GM12878 (cell line): ENCODE results near the gene STARD10. TPM values are rescaled to one million over a fixed set of nuclear protein-coding genes. Genes with fewer than 3 reads are reported as not detected.

Experiments used
- ATAC-seq: fragments of 200-7000 bp; cut with Tn5 transposase; 3 replicates; pipeline ENCODE4 v1.9.1; 2020; ENCODE audit warnings: mild to moderate bottlenecking, moderate library complexity
- BruUV-seq: library from RNA; stranded (reverse); fragments of 400-500 nt; replicated peaks from 2 replicates; lab custom pipeline; 2021; lab: Mats Ljungman, UMichigan
- CTCF ChIA-PET: fragments of 300-600 bp; sonication (Branson Sonifier 250); formaldehyde crosslinking; extraction: SDS; loops from one replicate; lab custom pipeline; 2021; ENCODE audit warnings: inconsistent platforms; lab: Yijun Ruan, JAX
- POLR2A ChIA-PET: fragments of 350-600 bp; formaldehyde crosslinking; extraction: SDS; loops from one replicate; lab custom pipeline; 2021; ENCODE audit warnings: inconsistent platforms; lab: Charles Lee
- RAD21 ChIA-PET: fragments of 300-600 bp; sonication (Branson Sonifier 250); formaldehyde crosslinking; loops from one replicate; lab custom pipeline; 2023; ENCODE audit warnings: antibody characterized with exemption; ENCODE audit not compliant: unreplicated experiment; lab: Charles Lee
- SMC1A ChIA-PET: fragments of 300-600 bp; sonication (Branson Sonifier 250); formaldehyde crosslinking; loops from one replicate; lab custom pipeline; 2023; ENCODE audit not compliant: unreplicated experiment, uncharacterized antibody; lab: Charles Lee
- DNase-seq: peaks from one replicate; pipeline ENCODE4 v3.0.0-alpha.2; 2011; ENCODE audit warnings: low read depth, low spot score
- FAIRE-seq: peaks from 3 replicates; lab custom pipeline; 2011; peaks lifted over from hg19 to GRCh38; lab: Jason Lieb, UNC
- H2AFZ ChIP-seq: 2 replicates; pipeline ENCODE4 v1.6.0; 2011; ENCODE audit warnings: low read depth, low read length, control low read depth; ENCODE audit not compliant: control insufficient read depth
- H3K27ac ChIP-seq: 2 replicates; pipeline ENCODE4 v1.5.1; 2011; ENCODE audit warnings: control low read depth; ENCODE audit not compliant: control insufficient read depth, insufficient read depth
- H3K27me3 ChIP-seq, 2 experiments: replicated peaks in 1 of 2; 2 replicates each; pipeline versions ENCODE4 v1.6.0 to v1.6.1; 2011; ENCODE audit warnings: low read length in 1 of 2; ENCODE audit not compliant: control insufficient read depth in 2 of 2, insufficient read depth in 2 of 2
- H3K36me3 ChIP-seq, 2 experiments: 2 replicates each; pipeline ENCODE4 v1.5.1; 2011; ENCODE audit warnings: low read length in 1 of 2; ENCODE audit not compliant: control insufficient read depth in 2 of 2, insufficient read depth in 2 of 2
- H3K4me1 ChIP-seq: 2 replicates; pipeline ENCODE4 v1.6.1; 2011; ENCODE audit warnings: mild to moderate bottlenecking, low read length, moderate library complexity, mixed read lengths; ENCODE audit not compliant: control insufficient read depth, insufficient read depth
- H3K4me2 ChIP-seq: 2 replicates; pipeline ENCODE4 v1.6.0; 2011; ENCODE audit warnings: control low read depth; ENCODE audit not compliant: control insufficient read depth, insufficient read depth
- H3K4me3 ChIP-seq: fragments of 200-600 bp; sonication (generic); 2 replicates; pipeline ENCODE4 v1.5.1; 2016
- H3K79me2 ChIP-seq: 2 replicates; pipeline ENCODE4 v1.6.0; 2011; ENCODE audit warnings: low read length; ENCODE audit not compliant: control insufficient read depth, insufficient read depth
- H3K9ac ChIP-seq: 2 replicates; pipeline ENCODE4 v1.8.0; 2011; ENCODE audit warnings: low read length, control low read depth, mixed read lengths; ENCODE audit not compliant: control insufficient read depth, insufficient read depth
- H3K9me3 ChIP-seq: replicated peaks from 3 replicates; pipeline ENCODE4 v1.5.1; 2011; ENCODE audit warnings: mild to moderate bottlenecking, low read length; ENCODE audit not compliant: control insufficient read depth, insufficient read depth
- H4K20me1 ChIP-seq: 2 replicates; pipeline ENCODE4 v1.6.0; 2011; ENCODE audit not compliant: control insufficient read depth, insufficient read depth
- BRCA1 ChIP-seq: IDR thresholded peaks from 2 replicates; pipeline ENCODE4 v1.6.1; 2011; ENCODE audit warnings: low read depth, low read length, improper control_type of control experiment
- CBX3 ChIP-seq: fragments of 200-600 bp; sonication (generic); IDR thresholded peaks from 2 replicates; pipeline ENCODE4 v1.6.1; 2016; ENCODE audit warnings: low read depth, borderline replicate concordance
- E2F4 ChIP-seq: IDR thresholded peaks from 2 replicates; pipeline ENCODE4 v1.6.1; 2012; ENCODE audit warnings: low read depth, low read length, improper control_type of control experiment
- ESRRA ChIP-seq: IDR thresholded peaks from 2 replicates; pipeline ENCODE4 v1.6.1; 2012; ENCODE audit warnings: mild to moderate bottlenecking, low read length, improper control_type of control experiment
- FOS ChIP-seq: IDR thresholded peaks from 3 replicates; pipeline ENCODE4 v1.6.1; 2011; ENCODE audit warnings: borderline replicate concordance; ENCODE audit not compliant: insufficient read length; ENCODE audit errors: extremely low read depth
- IRF3 ChIP-seq: fragments of 450-650 bp; IDR thresholded peaks from 2 replicates; pipeline ENCODE4 v1.6.1; 2014; ENCODE audit warnings: mild to moderate bottlenecking
- IRF4 ChIP-seq: IDR thresholded peaks from 2 replicates; pipeline ENCODE4 v1.6.1; 2011; ENCODE audit warnings: low read depth, low read length
- MLLT1 ChIP-seq: fragments of 450-650 bp; IDR thresholded peaks from 2 replicates; pipeline ENCODE4 v1.6.1; 2016; ENCODE audit warnings: mild to moderate bottlenecking
- SMC3 ChIP-seq: IDR thresholded peaks from 2 replicates; pipeline ENCODE4 v1.6.1; 2011; ENCODE audit warnings: low read length, improper control_type of control experiment, borderline replicate concordance
- SRF ChIP-seq, 2 experiments: IDR thresholded peaks; 2 replicates each; pipeline ENCODE4 v1.6.1; 2011; ENCODE audit warnings: low read depth in 2 of 2, low read length in 2 of 2, mild to moderate bottlenecking in 1 of 2, moderate library complexity in 1 of 2
- SUZ12 ChIP-seq: fragments of 200-600 bp; sonication (generic); IDR thresholded peaks from one replicate; pipeline ENCODE4 v1.6.1; 2018; ENCODE audit warnings: antibody characterized with exemption, mild to moderate bottlenecking; ENCODE audit not compliant: unreplicated experiment
- YBX1 ChIP-seq: fragments of 450-650 bp; IDR thresholded peaks from 2 replicates; pipeline ENCODE4 v1.6.1; 2016; ENCODE audit warnings: antibody characterized with exemption
- WGBS: methylation state at CpG from one replicate; pipeline ENCODE4 v1.1.6; 2016; ENCODE audit warnings: low lambda C conversion rate; ENCODE audit not compliant: insufficient replicate concordance, insufficient coverage; ENCODE audit errors: missing lambda C conversion rate; 5-methylcytosine and 5-hydroxymethylcytosine counted together
- in situ Hi-C: fragments of 300-500 bp; cut with MboI; formaldehyde crosslinking; loops from 9 replicates; pipeline ENCODE4 v1.14.3; 2018; ENCODE audit warnings: mixed read lengths
- intact Hi-C: fragments of 100-400 bp; cut with micrococcal nuclease; formaldehyde crosslinking; loops from one replicate; pipeline ENCODE4 v1.14.2; 2022; ENCODE audit not compliant: unreplicated experiment
- polyA plus RNA-seq, 11 experiments: library from polyadenylated mRNA; depleted of rRNA in 4 of 11; unstranded in 6 of 11; stranded (reverse) in 5 of 11; fragments of >200 nt; fragmentation: Nextera tagmentation in 4 of 11; fragmentation: Illumina TruSeq in 1 of 11; extraction: Ambion mirVana in 4 of 11; extraction: Trizol in 1 of 11; gene quantifications; 1 replicate in 1 of 11; 2 replicates in 10 of 11; pipeline versions ENCODE4 v1.2.1 to v1.2.3, GENCODE V29; 2011 to 2016; ENCODE audit warnings: inconsistent platforms in 2 of 11, missing spikeins in 2 of 11, low read depth in 1 of 11
- total RNA-seq, 4 experiments: library from RNA; depleted of rRNA in 3 of 4; stranded (reverse); fragments of >200 nt in 3 of 4; fragmentation: Illumina TruSeq in 1 of 4; extraction: Trizol in 1 of 4; gene quantifications; 2 replicates each; pipeline versions ENCODE4 v1.2.1 to v1.2.3, GENCODE V29; 2013 to 2021

The STARD10 gene
- total and polyA plus RNA-seq, 10 of the 15 experiments (the other 5 are each of a cell fraction or from before 2014, with no cell fraction given), result 0.15 to 43.2 (median 23.1) TPM

- H2AFZ ChIP-seq, result no peak overlapping the region
- ChIA-PET POLR2A (no interaction called here), RAD21 (no interaction called here), SMC1A (interaction anchor here (1.1 kb wide), 1 partner anchor 9 kb away, joined by 4 read pairs; no protein-coding TSS in a partner anchor), CTCF (interaction anchor here (1.5 kb wide), 1 partner anchor 22 kb away, joined by 3 read pairs; no protein-coding TSS in a partner anchor)
- no peaks in the 10 kb centered on the region for H3K36me3 ChIP-seq
- H3K9ac ChIP-seq, result no peak overlapping the region
- in situ Hi-C loops (no loop called here), intact Hi-C loops (no loop called here)
- 85% methylated on average over 3 of the region's 3 CpGs for WGBS
- no peak overlapping the region for H3K4me2 ChIP-seq
- H3K27ac ChIP-seq, result no peak overlapping the region
- ATAC-seq, result no peak
- H3K79me2 ChIP-seq, result no peaks in the 10 kb centered on the region
- H3K9me3 ChIP-seq, result no peaks in the 10 kb centered on the region
- no TSS peak for BruUV-seq
- H4K20me1 ChIP-seq, result no peaks in the 10 kb centered on the region
- FAIRE-seq, result no peak
- no peak for DNase-seq
- no peaks in the 10 kb centered on the region for H3K4me1 ChIP-seq
- no peak overlapping the region for H3K4me3 ChIP-seq
- no peaks in the 10 kb centered on the region for H3K27me3 ChIP-seq
- TF ChIP-seq IRF3 (no peak), IRF4 (no peak), YBX1 (no peak), E2F4 (no peak), SMC3 (no peak), CBX3 (no peak), ESRRA (no peak), FOS (no peak), SUZ12 (no peak), BRCA1 (no peak), SRF (IDR thresholded peaks at IDR 0.05; ENCODE audit: low read depth in 2 of 2, low read length in 2 of 2) (no peak), MLLT1 (no peak)
These were observed 23.0 kb downstream of the STARD10 start for GRCh38 chr11:72770799-72771198.
